Measurements from ENCODE around the gene PPP1R3D.

PPP1R3D gene

GRCh38 chr20:59938221-59938620 lies 1.9 kb downstream of the PPP1R3D start:
- Histone ChIP-seq H3K9me3 (ENCODE audit: low read length) (no peaks in the 10 kb centered on the region), H3K36me3 (ENCODE audit: insufficient read depth, low read length) (peaks cover 7% of the 10 kb centered on the region), H3K4me3 (ENCODE audit: low read depth, low read length, poor library complexity, severe bottlenecking) (peak overlapping the region; percentile 24), H3K4me2 (ENCODE audit: low read length) (peak overlapping the region; percentile 77; the same call in 1 of the 2 replicates), H3K4me1 (ENCODE audit: insufficient read depth, low read length, severe bottlenecking) (peaks cover 35% of the 10 kb centered on the region), H3K79me2 (ENCODE audit: insufficient read depth, low read length) (no peaks in the 10 kb centered on the region), H3K9me2 (ENCODE audit: low read depth, low read length) (no peaks in the 10 kb centered on the region), H4K20me1 (ENCODE audit: insufficient read depth, low read length) (no peaks in the 10 kb centered on the region), H3K9ac (ENCODE audit: low read length) (no peak overlapping the region; the same call in 1 of the 2 replicates), H2AFZ (ENCODE audit: low read length) (no peak overlapping the region), H3K27me3 (ENCODE audit: insufficient read depth, low read length) (no peaks in the 10 kb centered on the region), H3K27ac (ENCODE audit: low read depth, low read length, poor library complexity, severe bottlenecking) (no peak overlapping the region), H3F3A (ENCODE audit: insufficient read depth, low read length) (no peaks in the 10 kb centered on the region)
- no peak for TF ChIP-seq CTCF (IDR thresholded peaks at IDR 0.05; ENCODE audit: low read length)
- TF ChIP-seq EZH2 (IDR thresholded peaks at IDR 0.05; ENCODE audit: borderline replicate concordance, low read length): no peak

GRCh38 chr20:59937150-59937549 lies 3.0 kb downstream of the PPP1R3D start:
- no peaks in the 10 kb centered on the region for H4K20me1 ChIP-seq (ENCODE audit: insufficient read depth, low read length)
- no peaks in the 10 kb centered on the region; the same call in 1 of the 2 replicates for H3K36me3 ChIP-seq (ENCODE audit: insufficient read depth, low read length)
- no peaks in the 10 kb centered on the region for H3F3A ChIP-seq (ENCODE audit: insufficient read depth, low read length)
- no peaks in the 10 kb centered on the region for H3K9me3 ChIP-seq (ENCODE audit: low read length)
- H2AFZ ChIP-seq (ENCODE audit: low read length): no peak overlapping the region
- peaks cover 35% of the 10 kb centered on the region for H3K4me1 ChIP-seq (ENCODE audit: insufficient read depth, low read length, severe bottlenecking)
- H3K9ac ChIP-seq (ENCODE audit: low read length): no peak overlapping the region
- no peaks in the 10 kb centered on the region for H3K9me2 ChIP-seq (ENCODE audit: low read depth, low read length)
- TF ChIP-seq EZH2 (IDR thresholded peaks at IDR 0.05; ENCODE audit: borderline replicate concordance, low read length): no peak
- TF ChIP-seq CTCF (IDR thresholded peaks at IDR 0.05; ENCODE audit: low read length): no peak
- no peak overlapping the region for H3K4me3 ChIP-seq (ENCODE audit: low read depth, low read length, poor library complexity, severe bottlenecking)
- no peak overlapping the region for H3K4me2 ChIP-seq (ENCODE audit: low read length)
- H3K79me2 ChIP-seq (ENCODE audit: insufficient read depth, low read length): no peaks in the 10 kb centered on the region
- no peaks in the 10 kb centered on the region for H3K27me3 ChIP-seq (ENCODE audit: insufficient read depth, low read length)
- H3K27ac ChIP-seq (ENCODE audit: low read depth, low read length, poor library complexity, severe bottlenecking): no peak overlapping the region

GRCh38 chr20:59936409-59936808 lies 3.7 kb downstream of the PPP1R3D start:
- no peaks in the 10 kb centered on the region for H3K9me3 ChIP-seq (ENCODE audit: low read length)
- no peak overlapping the region for H3K27ac ChIP-seq (ENCODE audit: low read depth, low read length, poor library complexity, severe bottlenecking)
- no peaks in the 10 kb centered on the region for H3F3A ChIP-seq (ENCODE audit: insufficient read depth, low read length)
- no peak for TF ChIP-seq CTCF (IDR thresholded peaks at IDR 0.05; ENCODE audit: low read length)
- TF ChIP-seq EZH2 (IDR thresholded peaks at IDR 0.05; ENCODE audit: borderline replicate concordance, low read length): no peak
- no peaks in the 10 kb centered on the region for H4K20me1 ChIP-seq (ENCODE audit: insufficient read depth, low read length)
- H3K79me2 ChIP-seq (ENCODE audit: insufficient read depth, low read length): no peaks in the 10 kb centered on the region
- H3K4me3 ChIP-seq (ENCODE audit: low read depth, low read length, poor library complexity, severe bottlenecking): no peak overlapping the region
- H2AFZ ChIP-seq (ENCODE audit: low read length): no peak overlapping the region
- no peak overlapping the region for H3K9ac ChIP-seq (ENCODE audit: low read length)
- no peaks in the 10 kb centered on the region for H3K36me3 ChIP-seq (ENCODE audit: insufficient read depth, low read length)
- H3K9me2 ChIP-seq (ENCODE audit: low read depth, low read length): no peaks in the 10 kb centered on the region
- no peaks in the 10 kb centered on the region for H3K27me3 ChIP-seq (ENCODE audit: insufficient read depth, low read length)
- H3K4me1 ChIP-seq (ENCODE audit: insufficient read depth, low read length, severe bottlenecking): peaks cover 29% of the 10 kb centered on the region
- H3K4me2 ChIP-seq (ENCODE audit: low read length): no peak overlapping the region
